Endodermal cell (in vitro differentiated cells): ENCODE results near the gene TMEM240. TPM values are rescaled to one million over a fixed set of nuclear protein-coding genes. Genes with fewer than 3 reads are reported as not detected.

ENCODE experiments used
- DNase-seq: peaks from one replicate; pipeline ENCODE4 v3.0.0-alpha.2; 2017
- H3K27ac ChIP-seq: 2 replicates; pipeline ENCODE4 v1.5.1; 2013; ENCODE audit warnings: mild to moderate bottlenecking, low read depth, low read length, moderate library complexity
- H3K27me3 ChIP-seq: 2 replicates; pipeline ENCODE4 v1.6.1; 2013; ENCODE audit warnings: mild to moderate bottlenecking, low read length, moderate library complexity; ENCODE audit not compliant: insufficient read depth, control insufficient read depth, poor library complexity, severe bottlenecking
- H3K36me3 ChIP-seq: 2 replicates; pipeline ENCODE4 v1.7.0; 2013; ENCODE audit warnings: mild to moderate bottlenecking, low read length, moderate library complexity; ENCODE audit not compliant: control insufficient read depth, insufficient read depth
- H3K4me1 ChIP-seq: one replicate; pipeline ENCODE4 v1.7.0; 2013; ENCODE audit warnings: low read length; ENCODE audit not compliant: control insufficient read depth, insufficient read depth
- H3K4me3 ChIP-seq: 2 replicates; pipeline ENCODE4 v1.5.1; 2013; ENCODE audit warnings: mild to moderate bottlenecking, low read length, moderate library complexity
- H3K9ac ChIP-seq: 2 replicates; pipeline ENCODE4 v1.6.1; 2013; ENCODE audit warnings: mild to moderate bottlenecking, low read length, moderate library complexity; ENCODE audit not compliant: poor library complexity, severe bottlenecking; ENCODE audit errors: extremely low read depth
- H3K9me3 ChIP-seq: 2 replicates; pipeline ENCODE4 v1.6.1; 2013; ENCODE audit warnings: mild to moderate bottlenecking, low read length, moderate library complexity; ENCODE audit not compliant: control insufficient read depth
- H3K27ac Mint-ChIP-seq: 2 replicates; pipeline ENCODE4 v1.8.0; 2020; ENCODE audit warnings: mixed read lengths
- H3K27me3 Mint-ChIP-seq: 2 replicates; pipeline ENCODE4 v1.8.0; 2021; ENCODE audit warnings: mild to moderate bottlenecking, mixed read lengths; ENCODE audit not compliant: insufficient read depth
- H3K36me3 Mint-ChIP-seq: 2 replicates; pipeline ENCODE4 v1.8.0; 2020; ENCODE audit warnings: low read depth, mixed read lengths
- H3K4me1 Mint-ChIP-seq: 2 replicates; pipeline ENCODE4 v1.8.0; 2020; ENCODE audit warnings: mixed read lengths
- H3K4me3 Mint-ChIP-seq: 2 replicates; pipeline ENCODE4 v1.8.0; 2020; ENCODE audit warnings: mild to moderate bottlenecking, moderate library complexity, mixed read lengths
- H3K9me3 Mint-ChIP-seq: 2 replicates; pipeline ENCODE4 v1.8.0; 2020; ENCODE audit warnings: mild to moderate bottlenecking, mixed read lengths
- WGBS, 2 experiments: methylation state at CpG; one replicate each; pipeline versions ENCODE4 v1.1.5 to v1.1.7; 2013; ENCODE audit warnings: missing lambda C conversion rate in 2 of 2, mixed read lengths in 1 of 2; ENCODE audit not compliant: insufficient coverage in 1 of 2, insufficient read length in 1 of 2; 5-methylcytosine and 5-hydroxymethylcytosine counted together
- total RNA-seq, 2 donors: library from RNA; stranded (reverse); fragmentation: NEBNext Ultra II Directional in 1 of 2; extraction: Animal tissue kit (Norgen Biotek cat#: 25700) in 1 of 2; gene quantifications; 2 replicates in 1 of 2; 3 replicates in 1 of 2; pipeline ENCODE4 v1.2.1, GENCODE V29; 2021
- TF ChIP-seq, protein P1 (sequence below): fragments of 200-600 bp; sonication (generic); conservative IDR thresholded peaks from 2 replicates; pipeline ENCODE4 v1.5.0; 2021; ENCODE audit warnings: antibody characterized with exemption, mild to moderate bottlenecking

TMEM240 gene
- total RNA-seq, 2 donors from 2014 or later, result 6.4 to 6.9 TPM

DNA sequence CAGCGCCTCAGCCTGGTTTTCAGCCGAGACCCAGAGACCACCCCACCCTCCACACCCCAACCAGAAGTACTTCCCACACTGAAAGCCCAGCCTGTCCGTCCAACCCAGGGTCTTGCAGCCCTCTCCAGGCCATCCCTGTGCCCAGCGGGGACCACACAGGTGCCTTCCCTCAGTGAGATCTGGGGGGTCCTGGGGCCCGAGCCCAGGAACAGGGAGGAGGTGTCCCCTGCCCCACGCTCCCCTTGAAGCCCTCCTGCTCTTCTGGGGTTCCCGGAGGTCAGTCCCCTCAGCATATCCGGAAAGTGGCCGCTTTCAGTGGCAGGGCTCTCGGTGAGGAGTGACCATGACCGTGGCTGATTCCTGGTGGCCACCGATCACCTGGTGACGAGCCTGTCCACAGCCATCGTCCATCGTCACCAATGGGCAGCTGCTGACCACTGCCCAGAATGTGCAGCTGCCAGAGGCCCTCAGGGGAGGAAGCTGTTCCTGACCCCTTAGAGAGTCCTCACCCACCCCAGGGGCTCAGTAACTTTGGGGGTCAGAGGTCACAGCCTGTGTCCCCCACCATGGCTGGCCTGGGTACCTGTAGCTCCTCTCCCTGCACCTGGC lies 3.4 kb downstream of the TMEM240 start:
- WGBS, 2 experiments, result 92% methylated on average over 9 to 15 of the region's 15 CpGs
- H3K36me3 Mint-ChIP-seq, result peaks cover 11% of the 10 kb centered on the region

DNA sequence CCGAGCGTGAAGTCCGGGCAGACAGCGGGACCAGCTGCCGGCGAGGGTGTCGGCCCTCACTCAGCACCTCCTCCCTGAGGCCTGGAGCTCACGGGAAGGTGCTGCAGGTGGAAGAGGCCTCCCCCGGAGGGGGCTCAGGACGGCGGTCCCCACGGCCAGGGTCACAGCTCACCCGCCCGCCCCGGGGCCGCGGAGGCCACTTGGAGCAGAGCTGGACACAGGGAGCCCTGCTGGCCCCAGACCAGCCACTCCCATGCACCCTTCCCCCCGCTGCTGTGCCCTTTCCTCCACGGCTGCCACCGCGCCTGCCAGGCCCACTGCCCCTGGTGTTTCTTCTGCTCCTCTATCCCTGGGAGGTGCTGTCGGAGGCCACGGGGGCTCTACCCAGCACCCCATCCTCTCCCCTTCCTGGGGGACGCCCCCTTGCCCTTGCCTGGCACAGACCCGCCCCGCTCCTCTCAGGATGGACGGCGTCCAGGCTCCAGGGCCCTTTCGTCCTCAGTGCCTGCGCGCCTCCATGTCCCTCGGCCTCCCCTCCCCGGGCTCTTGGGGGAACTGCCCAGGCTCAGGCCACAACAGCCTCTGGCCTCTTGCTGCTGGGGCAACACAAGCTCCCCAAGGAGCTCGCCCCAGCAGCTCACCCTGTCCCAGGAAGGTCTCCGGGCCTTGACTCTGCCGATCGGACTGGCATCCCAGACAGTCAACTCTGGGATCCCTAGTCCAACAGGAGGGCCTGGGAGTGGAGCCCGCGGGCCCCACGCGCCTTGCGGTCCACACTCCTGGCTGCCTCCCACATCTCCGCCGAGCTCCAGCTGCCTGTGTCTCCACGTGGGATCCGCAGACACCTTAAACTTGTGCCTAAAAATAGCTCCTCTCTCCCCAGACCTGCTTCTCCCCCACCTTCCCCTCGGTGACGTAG lies 4.1 kb downstream of the TMEM240 start:
- TF ChIP-seq, protein P1, sequence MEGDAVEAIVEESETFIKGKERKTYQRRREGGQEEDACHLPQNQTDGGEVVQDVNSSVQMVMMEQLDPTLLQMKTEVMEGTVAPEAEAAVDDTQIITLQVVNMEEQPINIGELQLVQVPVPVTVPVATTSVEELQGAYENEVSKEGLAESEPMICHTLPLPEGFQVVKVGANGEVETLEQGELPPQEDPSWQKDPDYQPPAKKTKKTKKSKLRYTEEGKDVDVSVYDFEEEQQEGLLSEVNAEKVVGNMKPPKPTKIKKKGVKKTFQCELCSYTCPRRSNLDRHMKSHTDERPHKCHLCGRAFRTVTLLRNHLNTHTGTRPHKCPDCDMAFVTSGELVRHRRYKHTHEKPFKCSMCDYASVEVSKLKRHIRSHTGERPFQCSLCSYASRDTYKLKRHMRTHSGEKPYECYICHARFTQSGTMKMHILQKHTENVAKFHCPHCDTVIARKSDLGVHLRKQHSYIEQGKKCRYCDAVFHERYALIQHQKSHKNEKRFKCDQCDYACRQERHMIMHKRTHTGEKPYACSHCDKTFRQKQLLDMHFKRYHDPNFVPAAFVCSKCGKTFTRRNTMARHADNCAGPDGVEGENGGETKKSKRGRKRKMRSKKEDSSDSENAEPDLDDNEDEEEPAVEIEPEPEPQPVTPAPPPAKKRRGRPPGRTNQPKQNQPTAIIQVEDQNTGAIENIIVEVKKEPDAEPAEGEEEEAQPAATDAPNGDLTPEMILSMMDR, result no peak
- no peaks in the 10 kb centered on the region for H3K4me1 Mint-ChIP-seq
- Histone ChIP-seq H3K36me3 (peaks cover 9% of the 10 kb centered on the region), H3K27me3 (no peaks in the 10 kb centered on the region), H3K4me3 (no peak overlapping the region), H3K9ac (no peak overlapping the region), H3K27ac (no peak overlapping the region), H3K9me3 (peaks cover under 1% of the 10 kb centered on the region), H3K4me1 (no peaks in the 10 kb centered on the region)
- no peaks in the 10 kb centered on the region for H3K27me3 Mint-ChIP-seq
- peaks cover 8% of the 10 kb centered on the region for H3K36me3 Mint-ChIP-seq
- peak overlapping the region; percentile 55 for H3K27ac Mint-ChIP-seq
- no peak overlapping the region for H3K4me3 Mint-ChIP-seq
- peaks cover 5% of the 10 kb centered on the region for H3K9me3 Mint-ChIP-seq
- 92 to 94% methylated on average over 24 to 48 of the region's 48 CpGs for WGBS, 2 experiments
- DNase-seq, result no peak

More for the DNA sequence above, 3.4 kb downstream of the TMEM240 start:
- Histone ChIP-seq H3K27ac (no peak overlapping the region), H3K4me3 (no peak overlapping the region), H3K9me3 (no peaks in the 10 kb centered on the region), H3K27me3 (no peaks in the 10 kb centered on the region), H3K4me1 (no peaks in the 10 kb centered on the region), H3K9ac (no peak overlapping the region), H3K36me3 (peaks cover 16% of the 10 kb centered on the region)
- no peak overlapping the region for H3K4me3 Mint-ChIP-seq
- peaks cover 2% of the 10 kb centered on the region for H3K9me3 Mint-ChIP-seq
- DNase-seq, result no peak
- no peaks in the 10 kb centered on the region for H3K27me3 Mint-ChIP-seq
- no peaks in the 10 kb centered on the region for H3K4me1 Mint-ChIP-seq
- peak overlapping the region; percentile 55 for H3K27ac Mint-ChIP-seq
- TF ChIP-seq, protein P1, result no peak

DNA sequence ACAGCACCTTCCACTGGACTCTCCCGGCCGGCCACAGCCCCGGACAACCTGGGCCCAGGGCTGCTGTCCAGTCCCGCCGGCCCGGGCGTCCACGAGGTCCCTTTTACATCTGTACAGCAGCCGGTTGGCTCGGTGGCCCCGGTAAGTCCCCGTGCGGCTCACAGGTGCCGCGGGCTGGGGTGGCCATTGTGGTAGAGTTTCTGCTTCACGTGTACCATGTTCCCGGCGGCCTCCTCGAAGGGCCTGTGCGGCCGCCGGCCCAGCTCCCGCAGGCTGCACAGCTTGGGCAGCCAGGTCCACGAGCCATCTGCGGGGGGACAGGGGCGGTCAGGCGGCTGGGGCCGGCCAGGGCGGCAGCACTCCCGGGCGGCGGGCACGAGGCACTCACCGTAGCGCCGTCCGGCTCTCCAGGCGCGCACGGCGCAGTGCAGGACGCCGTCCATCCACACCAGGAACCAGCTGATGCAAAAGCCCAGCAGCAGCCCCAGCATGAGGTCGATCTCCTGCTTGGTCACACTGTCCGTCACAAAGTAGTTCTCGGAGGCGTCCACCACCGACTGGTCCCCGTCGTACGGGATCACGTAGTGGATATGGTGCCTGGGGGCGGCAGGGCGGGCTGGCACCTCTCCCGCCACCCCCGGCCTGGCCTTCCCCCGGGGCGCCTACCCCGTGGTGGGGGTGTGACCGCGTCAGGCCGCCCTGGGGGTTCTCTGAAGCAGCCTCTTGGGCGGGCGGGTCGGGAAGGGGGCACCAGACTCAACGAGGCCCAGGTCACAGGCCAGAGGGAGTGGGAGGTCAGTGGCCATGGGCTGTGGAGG lies 5.0 kb downstream of the TMEM240 start:
- WGBS, 2 experiments, result 94 to 96% methylated on average over 44 to 66 of the region's 66 CpGs
- Mint-ChIP-seq H3K27ac (no peak overlapping the region), H3K27me3 (no peaks in the 10 kb centered on the region), H3K4me3 (no peak overlapping the region), H3K4me1 (no peaks in the 10 kb centered on the region), H3K9me3 (peaks cover 10% of the 10 kb centered on the region), H3K36me3 (peaks cover 14% of the 10 kb centered on the region)
- H3K27ac ChIP-seq, result no peak overlapping the region
- H3K4me1 ChIP-seq, result no peaks in the 10 kb centered on the region
- H3K36me3 ChIP-seq, result peaks cover 12% of the 10 kb centered on the region
- no peak overlapping the region for H3K4me3 ChIP-seq
- TF ChIP-seq, protein P1, result no peak
- no peak overlapping the region for H3K9ac ChIP-seq
- no peak for DNase-seq
- no peaks in the 10 kb centered on the region for H3K27me3 ChIP-seq
- peaks cover 5% of the 10 kb centered on the region for H3K9me3 ChIP-seq
